ENCODE measurements around the gene PLET1. TPM values are rescaled to one million over a fixed set of nuclear protein-coding genes. Genes with fewer than 3 reads are reported as not detected.
A peak's percentile ranks its signal among the peaks of the same experiment; 100 is the strongest.

Gene PLET1, protein sequence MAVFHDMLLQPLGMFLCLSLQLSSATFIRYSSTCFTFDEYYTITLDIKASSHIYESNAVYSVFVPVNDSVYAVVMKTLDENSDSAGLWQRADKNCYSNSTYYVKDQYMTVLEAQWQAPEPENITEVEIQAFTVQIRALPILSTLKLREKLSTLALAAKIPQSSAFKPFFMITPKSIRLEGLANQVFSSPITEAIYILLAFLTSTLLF
- total RNA-seq, result not detected
- polyA plus RNA-seq (ENCODE audit: insufficient read length in 2 of 2), result under 1 TPM in 1 of 2 donors, not detected in 1; 0.15 TPM
- long read RNA-seq, donor 1, result 0 reads
- long read RNA-seq, donor 2, result 0 reads
- long read RNA-seq, donor 3, result 0 reads
- long read RNA-seq, donor 4, result 0 reads

DNA sequence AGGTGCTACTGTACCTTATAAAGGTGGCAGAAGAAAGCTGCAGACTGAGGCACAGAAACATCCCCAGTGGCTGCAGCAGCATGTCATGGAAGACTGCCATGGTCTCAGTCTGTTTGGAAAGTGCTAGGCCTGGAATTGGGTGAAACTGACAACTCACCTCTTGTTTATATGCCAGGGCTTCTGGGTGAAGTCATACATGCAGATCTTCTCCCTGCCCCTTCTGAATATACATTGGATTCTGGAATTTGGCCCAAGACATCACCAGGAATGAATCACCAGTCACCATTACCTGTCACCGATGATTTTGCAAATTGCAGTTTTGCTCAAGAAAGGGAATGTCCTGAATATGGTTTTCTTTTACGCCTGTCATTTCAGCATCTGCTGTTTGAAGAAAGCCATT lies at the start of gene PLET1:
TSS of gene PLET1 (minus strand) at position 371 of the 400 bp plus-strand sequence. CDS start at position 100, 271 bp downstream.
- DNase-seq (ENCODE audit: low read depth in 4 of 6, low spot score in 6 of 6), result no peak
- H3K36me3 ChIP-seq (ENCODE audit: control insufficient read depth, insufficient read depth, low read length), result no peaks in the 10 kb centered on the region
- H3K4me3 ChIP-seq (ENCODE audit: low read depth, low read length), result no peak within 1 kb of the TSS
- H3K4me1 ChIP-seq (ENCODE audit: control insufficient read depth, insufficient read depth, low read length), result peaks cover 3% of the 10 kb centered on the region
- H3K27ac ChIP-seq (ENCODE audit: low read depth, low read length), result no peak within 1 kb of the TSS
- H3K9me3 ChIP-seq (ENCODE audit: control insufficient read depth, insufficient read depth, low read length), result no peaks in the 10 kb centered on the region
- no peaks in the 10 kb centered on the region for H3K27me3 ChIP-seq (ENCODE audit: control insufficient read depth, insufficient read depth, low read length)
- WGBS (ENCODE audit: insufficient coverage), result 100% methylated on average over 1 of the region's 2 CpGs

DNA sequence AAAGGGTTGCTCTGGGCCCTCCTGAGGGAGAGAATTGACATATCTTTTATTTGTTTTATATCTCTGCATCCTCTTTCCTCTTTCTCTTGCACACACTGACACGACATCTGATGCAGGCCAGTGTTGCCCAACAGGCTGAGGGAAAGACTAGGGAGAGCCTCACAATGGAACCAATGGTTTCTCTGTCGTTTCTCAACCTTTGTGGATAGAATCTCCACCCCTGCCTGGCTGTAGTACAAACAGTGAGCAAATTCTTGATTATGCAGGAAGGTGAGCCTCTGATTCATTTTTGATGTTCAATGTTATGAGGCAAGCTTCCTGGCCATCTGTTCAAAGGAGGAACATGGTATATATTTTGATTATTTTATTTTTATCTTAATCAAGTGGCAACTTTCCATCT lies 49.8 kb upstream of the PLET1 start:
- 79% methylated on average over 2 of the region's 2 CpGs for WGBS (ENCODE audit: insufficient coverage)
- Histone ChIP-seq H3K36me3 (ENCODE audit: control insufficient read depth, insufficient read depth, low read length) (no peaks in the 10 kb centered on the region), H3K4me1 (ENCODE audit: control insufficient read depth, insufficient read depth, low read length) (no peaks in the 10 kb centered on the region), H3K27me3 (ENCODE audit: control insufficient read depth, insufficient read depth, low read length) (no peaks in the 10 kb centered on the region), H3K27ac (ENCODE audit: low read depth, low read length) (no peak overlapping the region), H3K4me3 (ENCODE audit: low read depth, low read length) (no peak overlapping the region), H3K9me3 (ENCODE audit: control insufficient read depth, insufficient read depth, low read length) (no peaks in the 10 kb centered on the region)
- no peak for DNase-seq (ENCODE audit: low read depth in 4 of 6, low spot score in 6 of 6)

DNA sequence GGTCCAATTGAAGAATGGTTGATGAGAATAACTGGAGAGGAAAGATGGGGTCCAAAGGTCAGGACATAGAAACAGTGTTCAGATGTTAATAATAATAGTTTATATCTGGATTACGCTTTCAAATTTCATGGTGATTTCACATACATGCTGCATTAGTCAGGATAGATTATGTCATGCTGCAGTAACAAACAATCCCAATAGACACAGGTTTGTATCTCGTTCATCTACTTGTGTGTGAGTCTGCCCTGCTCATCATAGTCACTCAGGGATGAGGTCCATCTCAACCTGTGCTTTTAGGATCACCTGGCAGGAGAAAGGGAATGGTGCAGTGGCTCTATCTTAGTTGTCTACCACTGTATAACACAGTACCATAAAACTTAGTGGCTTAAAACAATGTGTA lies 48.0 kb upstream of the PLET1 start:
- Histone ChIP-seq H3K9me3 (ENCODE audit: control insufficient read depth, insufficient read depth, low read length) (no peaks in the 10 kb centered on the region), H3K4me3 (ENCODE audit: low read depth, low read length) (no peak overlapping the region), H3K36me3 (ENCODE audit: control insufficient read depth, insufficient read depth, low read length) (no peaks in the 10 kb centered on the region), H3K27me3 (ENCODE audit: control insufficient read depth, insufficient read depth, low read length) (no peaks in the 10 kb centered on the region), H3K27ac (ENCODE audit: low read depth, low read length) (no peak overlapping the region), H3K4me1 (ENCODE audit: control insufficient read depth, insufficient read depth, low read length) (no peaks in the 10 kb centered on the region)
- DNase-seq (ENCODE audit: low read depth in 4 of 6, low spot score in 6 of 6), result no peak
- no CpG with 5 or more reads among the region's 2 CpGs for WGBS (ENCODE audit: insufficient coverage)

DNA sequence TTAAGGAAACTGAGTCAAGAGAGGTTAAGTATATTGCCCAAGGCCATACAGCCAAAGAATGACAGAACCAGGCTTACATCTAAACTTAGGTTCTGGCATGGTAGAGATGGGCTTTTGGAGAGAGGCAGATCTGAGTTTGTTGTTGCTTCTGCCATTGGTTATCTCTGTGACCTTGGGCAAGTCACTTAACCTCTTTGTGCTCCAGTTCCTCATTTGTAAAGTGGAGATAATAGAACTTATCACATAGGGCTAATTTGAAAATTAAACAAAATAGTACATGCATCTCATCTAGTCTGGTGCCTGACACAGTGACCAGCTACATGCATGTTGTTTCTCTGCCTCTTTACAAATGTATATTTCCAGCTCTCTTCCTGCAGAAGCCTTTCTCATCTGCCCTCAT lies 47.0 kb upstream of the PLET1 start:
- Histone ChIP-seq H3K27ac (ENCODE audit: low read depth, low read length) (no peak overlapping the region), H3K4me1 (ENCODE audit: control insufficient read depth, insufficient read depth, low read length) (no peaks in the 10 kb centered on the region), H3K9me3 (ENCODE audit: control insufficient read depth, insufficient read depth, low read length) (no peaks in the 10 kb centered on the region), H3K27me3 (ENCODE audit: control insufficient read depth, insufficient read depth, low read length) (no peaks in the 10 kb centered on the region), H3K36me3 (ENCODE audit: control insufficient read depth, insufficient read depth, low read length) (no peaks in the 10 kb centered on the region), H3K4me3 (ENCODE audit: low read depth, low read length) (no peak overlapping the region)
- no peak for DNase-seq (ENCODE audit: low read depth in 4 of 6, low spot score in 6 of 6)

DNA sequence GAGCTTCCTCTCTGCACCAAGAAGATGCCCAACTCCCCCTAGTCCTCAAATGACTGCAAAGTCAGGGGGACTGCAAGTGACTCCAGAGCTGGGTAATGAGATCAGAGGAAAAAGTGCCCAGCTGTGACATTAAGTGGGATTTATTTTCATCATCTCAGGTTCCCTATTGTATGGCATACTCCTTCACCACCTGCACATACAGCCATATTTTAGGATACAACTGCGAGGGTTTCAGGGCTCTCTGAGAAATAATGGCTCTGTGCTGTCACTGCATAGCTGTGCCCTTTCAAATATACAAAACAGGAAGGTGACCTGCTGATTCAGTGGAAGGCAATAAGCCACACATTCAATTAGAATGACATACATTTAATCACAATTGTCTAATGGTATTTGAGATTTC lies 45.6 kb upstream of the PLET1 start:
- no peak overlapping the region for H3K27ac ChIP-seq (ENCODE audit: low read depth, low read length)
- no peaks in the 10 kb centered on the region for H3K9me3 ChIP-seq (ENCODE audit: control insufficient read depth, insufficient read depth, low read length)
- peak in 1 of 6 donors; percentile 83 for DNase-seq (ENCODE audit: low read depth in 4 of 6, low spot score in 6 of 6)
- WGBS (ENCODE audit: insufficient coverage), result 33% methylated on average over 1 of the region's 1 CpG
- H3K36me3 ChIP-seq (ENCODE audit: control insufficient read depth, insufficient read depth, low read length), result no peaks in the 10 kb centered on the region
- H3K4me3 ChIP-seq (ENCODE audit: low read depth, low read length), result no peak overlapping the region
- no peaks in the 10 kb centered on the region for H3K4me1 ChIP-seq (ENCODE audit: control insufficient read depth, insufficient read depth, low read length)
- H3K27me3 ChIP-seq (ENCODE audit: control insufficient read depth, insufficient read depth, low read length), result no peaks in the 10 kb centered on the region

DNA sequence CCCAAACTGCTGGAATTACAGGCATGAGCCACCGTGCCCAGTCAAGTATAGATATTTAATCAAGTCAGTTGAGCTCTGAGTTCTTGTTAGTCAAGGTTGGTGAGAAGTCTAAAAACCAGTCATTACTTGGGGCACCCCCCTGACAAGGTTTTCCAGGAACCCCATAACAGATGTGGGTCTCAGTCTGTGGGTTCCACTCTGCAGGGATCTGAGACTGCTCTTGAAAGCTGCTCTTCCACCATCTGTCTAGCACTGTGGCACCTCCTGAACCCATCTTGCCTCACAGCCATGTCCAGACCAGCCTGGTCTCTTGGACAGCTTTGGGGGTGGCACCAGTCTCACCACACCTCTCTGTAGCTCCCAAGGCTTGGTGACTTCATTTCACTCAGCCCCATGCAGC lies 44.3 kb upstream of the PLET1 start:
- H3K27ac ChIP-seq (ENCODE audit: low read depth, low read length), result no peak overlapping the region
- H3K4me3 ChIP-seq (ENCODE audit: low read depth, low read length), result no peak overlapping the region
- no peaks in the 10 kb centered on the region for H3K27me3 ChIP-seq (ENCODE audit: control insufficient read depth, insufficient read depth, low read length)
- 100% methylated on average over 1 of the region's 1 CpG for WGBS (ENCODE audit: insufficient coverage)
- H3K9me3 ChIP-seq (ENCODE audit: control insufficient read depth, insufficient read depth, low read length), result no peaks in the 10 kb centered on the region
- peaks cover 7% of the 10 kb centered on the region for H3K4me1 ChIP-seq (ENCODE audit: control insufficient read depth, insufficient read depth, low read length)
- H3K36me3 ChIP-seq (ENCODE audit: control insufficient read depth, insufficient read depth, low read length), result no peaks in the 10 kb centered on the region
- DNase-seq (ENCODE audit: low read depth in 4 of 6, low spot score in 6 of 6), result no peak

DNA sequence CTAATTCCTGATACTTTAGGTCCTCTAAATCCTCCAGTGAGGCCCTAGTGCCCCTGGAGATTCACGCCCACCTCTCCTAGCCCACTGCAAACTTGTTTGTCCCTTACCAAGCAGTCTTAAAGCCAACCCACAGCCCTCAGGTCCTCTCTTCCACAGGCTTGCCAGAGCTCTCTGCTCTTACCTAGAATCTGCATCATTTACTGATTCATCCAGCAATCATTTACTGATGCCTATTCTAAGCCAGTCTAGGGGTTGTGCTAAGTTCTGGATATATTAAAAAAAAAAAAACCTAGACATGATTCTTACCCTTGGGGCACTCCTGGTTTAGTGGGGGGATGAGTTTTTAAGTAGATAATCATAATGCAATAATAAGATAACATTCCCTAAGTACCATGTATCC lies 43.0 kb upstream of the PLET1 start:
- peaks cover 9% of the 10 kb centered on the region for H3K4me1 ChIP-seq (ENCODE audit: control insufficient read depth, insufficient read depth, low read length)
- no peaks in the 10 kb centered on the region for H3K9me3 ChIP-seq (ENCODE audit: control insufficient read depth, insufficient read depth, low read length)
- no peak overlapping the region for H3K27ac ChIP-seq (ENCODE audit: low read depth, low read length)
- H3K4me3 ChIP-seq (ENCODE audit: low read depth, low read length), result no peak overlapping the region
- no peaks in the 10 kb centered on the region for H3K27me3 ChIP-seq (ENCODE audit: control insufficient read depth, insufficient read depth, low read length)
- DNase-seq (ENCODE audit: low read depth in 4 of 6, low spot score in 6 of 6), result no peak
- H3K36me3 ChIP-seq (ENCODE audit: control insufficient read depth, insufficient read depth, low read length), result no peaks in the 10 kb centered on the region
- WGBS (ENCODE audit: insufficient coverage), result 50% methylated on average over 1 of the region's 1 CpG

DNA sequence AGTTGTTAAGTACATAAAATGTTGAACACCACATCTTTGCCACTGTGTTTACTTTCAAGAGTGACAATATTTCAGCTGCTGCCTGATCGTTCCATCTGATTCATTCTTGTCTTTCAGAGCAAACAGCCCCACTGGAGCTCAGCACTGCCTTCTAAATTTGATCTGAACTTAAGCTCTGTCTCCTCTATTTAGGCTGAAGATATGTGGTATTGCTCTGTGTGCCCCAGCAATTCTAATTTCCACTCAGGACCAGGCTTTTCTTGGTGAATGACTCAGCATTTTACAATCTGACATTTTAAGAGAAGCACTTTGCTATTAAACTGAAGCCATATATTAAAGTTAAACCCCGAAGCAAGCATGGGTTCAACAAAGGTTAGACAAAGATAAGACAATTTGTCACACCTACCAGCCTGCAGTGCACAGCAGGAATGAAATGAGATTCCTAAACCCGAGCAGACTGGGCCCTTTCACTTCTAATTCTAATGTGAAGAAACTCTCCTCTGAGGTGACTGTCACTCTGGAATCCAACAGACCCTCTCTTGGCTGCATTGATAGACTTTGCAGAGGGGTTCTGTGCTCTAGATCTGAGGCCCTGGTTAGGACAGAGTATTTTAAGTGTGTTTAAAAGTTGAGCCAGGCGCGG lies 41.7 kb upstream of the PLET1 start:
- DNase-seq (ENCODE audit: low read depth in 4 of 6, low spot score in 6 of 6), result peak in 1 of 6 donors; percentile 67
- peaks cover 3% of the 10 kb centered on the region for H3K36me3 ChIP-seq (ENCODE audit: control insufficient read depth, insufficient read depth, low read length)
- peaks cover 15% of the 10 kb centered on the region for H3K4me1 ChIP-seq (ENCODE audit: control insufficient read depth, insufficient read depth, low read length)
- no peaks in the 10 kb centered on the region for H3K9me3 ChIP-seq (ENCODE audit: control insufficient read depth, insufficient read depth, low read length)
- H3K4me3 ChIP-seq (ENCODE audit: low read depth, low read length), result no peak overlapping the region
- no peak overlapping the region for H3K27ac ChIP-seq (ENCODE audit: low read depth, low read length)
- no peaks in the 10 kb centered on the region for H3K27me3 ChIP-seq (ENCODE audit: control insufficient read depth, insufficient read depth, low read length)
- 16% methylated on average over 3 of the region's 5 CpGs for WGBS (ENCODE audit: insufficient coverage)

DNA sequence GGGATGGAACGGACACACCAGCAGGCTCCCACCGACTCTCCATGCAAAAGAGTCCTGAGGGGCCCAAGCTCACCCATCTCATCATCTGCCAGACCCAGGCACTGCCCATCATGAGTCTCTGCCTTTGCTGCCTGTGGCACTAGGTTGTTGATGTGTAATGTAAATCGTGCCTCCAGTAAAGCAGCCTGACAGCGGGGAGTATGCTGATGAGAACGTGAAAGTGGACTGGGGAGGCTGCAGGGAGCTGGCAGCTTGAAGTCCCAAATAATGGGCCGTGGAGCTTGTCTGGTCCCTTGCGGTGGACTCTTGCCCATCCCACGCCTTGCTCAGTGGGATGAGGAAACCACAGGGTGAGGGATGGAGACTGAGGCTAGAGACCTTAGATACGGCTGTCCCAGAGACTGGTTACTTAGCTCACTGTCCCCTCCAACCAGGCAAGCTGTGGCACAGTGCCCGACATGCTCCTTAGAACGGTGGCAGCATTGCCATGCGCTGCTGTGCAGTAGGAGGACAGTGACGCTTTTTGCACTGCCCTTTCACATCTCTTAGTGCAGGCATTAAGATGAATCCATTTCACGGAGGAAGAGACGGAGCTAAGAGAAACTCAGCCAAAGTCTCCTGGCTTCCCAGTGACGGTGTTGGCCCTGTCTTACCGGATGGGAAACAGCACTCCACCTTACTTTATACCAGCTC lies 39.6 kb upstream of the PLET1 start:
- 31% methylated on average over 13 of the region's 17 CpGs for WGBS (ENCODE audit: insufficient coverage)
- Histone ChIP-seq H3K4me1 (ENCODE audit: control insufficient read depth, insufficient read depth, low read length) (peaks cover 15% of the 10 kb centered on the region), H3K4me3 (ENCODE audit: low read depth, low read length) (no peak overlapping the region), H3K27me3 (ENCODE audit: control insufficient read depth, insufficient read depth, low read length) (no peaks in the 10 kb centered on the region), H3K36me3 (ENCODE audit: control insufficient read depth, insufficient read depth, low read length) (peaks cover 3% of the 10 kb centered on the region), H3K27ac (ENCODE audit: low read depth, low read length) (no peak overlapping the region), H3K9me3 (ENCODE audit: control insufficient read depth, insufficient read depth, low read length) (no peaks in the 10 kb centered on the region)
- DNase-seq (ENCODE audit: low read depth in 4 of 6, low spot score in 6 of 6), result peak in 3 of 6 donors; percentile 42 to 67 (median 64)
